Measurements from ENCODE around the gene IFNA5.
A peak's percentile ranks its signal among the peaks of the same experiment; 100 is the strongest.

The IFNA5 gene

DNA sequence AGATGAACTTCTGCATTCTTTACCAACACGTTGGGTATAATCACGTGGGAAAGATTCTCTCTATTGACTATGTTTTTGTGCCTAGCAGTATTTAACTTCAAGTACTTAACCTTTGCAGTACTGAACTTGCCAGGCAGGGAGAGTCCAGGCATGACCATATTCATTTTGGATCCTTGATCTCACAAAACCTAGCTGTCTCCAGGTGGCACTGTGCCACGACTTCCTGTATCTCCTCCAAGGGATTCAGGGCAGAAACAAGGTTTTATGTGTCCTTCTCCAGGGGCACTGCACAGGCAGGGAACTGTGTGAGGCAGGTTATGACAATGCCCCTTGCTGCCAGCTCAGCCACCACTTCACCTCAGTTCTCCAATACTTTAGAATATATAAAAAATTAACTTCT, 11.7 kb upstream of the IFNA5 start:
- DNase-seq (ENCODE audit: low spot score), result no peak

DNA sequence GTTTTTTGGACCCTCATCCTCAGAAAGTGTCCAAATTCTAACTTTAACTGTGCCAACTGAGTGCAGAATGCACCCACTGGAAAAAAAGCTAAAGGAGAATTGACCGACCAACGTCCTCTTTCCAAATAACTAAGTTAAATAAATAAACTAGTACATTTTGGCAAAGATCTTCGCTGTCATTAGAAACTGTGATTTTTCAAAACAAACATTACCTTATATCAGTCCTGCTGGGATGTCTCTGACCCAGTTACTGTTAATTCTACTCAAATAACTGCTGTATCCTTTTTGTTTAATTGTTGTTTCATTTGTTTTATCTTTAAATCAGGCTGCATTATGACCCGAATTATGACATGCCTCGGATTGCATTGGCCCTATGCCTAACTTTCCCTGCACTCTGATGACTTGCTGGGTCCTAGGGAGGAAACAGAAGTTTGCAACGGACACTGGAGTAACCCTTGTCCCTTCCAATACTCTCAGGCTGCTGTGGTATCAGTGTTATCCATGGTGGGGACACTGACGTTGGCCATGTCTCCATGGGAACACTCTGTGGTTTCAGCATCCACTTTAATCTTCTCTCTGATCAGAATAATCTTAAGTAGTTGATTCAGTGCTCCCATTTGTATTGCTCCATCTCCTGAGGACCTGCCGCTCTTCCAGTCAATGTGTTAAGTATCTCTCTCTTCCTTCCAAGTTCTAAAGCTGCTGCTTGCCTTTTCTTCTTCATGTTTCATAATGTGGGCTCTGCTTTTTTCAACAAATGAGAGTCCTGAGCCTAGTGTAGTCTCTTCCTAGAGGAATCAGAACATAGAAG, 11.1 kb upstream of the IFNA5 start:
- H3K27ac ChIP-seq (ENCODE audit: poor library complexity, severe bottlenecking), result no peak overlapping the region
- H3K27me3 ChIP-seq (ENCODE audit: insufficient read depth, poor library complexity, severe bottlenecking), result peaks cover 7% of the 10 kb centered on the region
- H3K9me3 ChIP-seq (ENCODE audit: severe bottlenecking), result no peaks in the 10 kb centered on the region
- ATAC-seq (ENCODE audit: low read depth), result no peak
- TF ChIP-seq, protein P1, sequence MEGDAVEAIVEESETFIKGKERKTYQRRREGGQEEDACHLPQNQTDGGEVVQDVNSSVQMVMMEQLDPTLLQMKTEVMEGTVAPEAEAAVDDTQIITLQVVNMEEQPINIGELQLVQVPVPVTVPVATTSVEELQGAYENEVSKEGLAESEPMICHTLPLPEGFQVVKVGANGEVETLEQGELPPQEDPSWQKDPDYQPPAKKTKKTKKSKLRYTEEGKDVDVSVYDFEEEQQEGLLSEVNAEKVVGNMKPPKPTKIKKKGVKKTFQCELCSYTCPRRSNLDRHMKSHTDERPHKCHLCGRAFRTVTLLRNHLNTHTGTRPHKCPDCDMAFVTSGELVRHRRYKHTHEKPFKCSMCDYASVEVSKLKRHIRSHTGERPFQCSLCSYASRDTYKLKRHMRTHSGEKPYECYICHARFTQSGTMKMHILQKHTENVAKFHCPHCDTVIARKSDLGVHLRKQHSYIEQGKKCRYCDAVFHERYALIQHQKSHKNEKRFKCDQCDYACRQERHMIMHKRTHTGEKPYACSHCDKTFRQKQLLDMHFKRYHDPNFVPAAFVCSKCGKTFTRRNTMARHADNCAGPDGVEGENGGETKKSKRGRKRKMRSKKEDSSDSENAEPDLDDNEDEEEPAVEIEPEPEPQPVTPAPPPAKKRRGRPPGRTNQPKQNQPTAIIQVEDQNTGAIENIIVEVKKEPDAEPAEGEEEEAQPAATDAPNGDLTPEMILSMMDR (IDR thresholded peaks at IDR 0.05; ENCODE audit: poor library complexity, severe bottlenecking), result no peak
- no peaks in the 10 kb centered on the region for H3K36me3 ChIP-seq (ENCODE audit: low read depth)
- no peak for DNase-seq (ENCODE audit: low spot score)
- no peak overlapping the region for H3K4me3 ChIP-seq (ENCODE audit: severe bottlenecking)
- no peaks in the 10 kb centered on the region for H3K4me1 ChIP-seq (ENCODE audit: insufficient read depth, poor library complexity, severe bottlenecking)

More for the DNA sequence above, 11.7 kb upstream of the IFNA5 start:
- Histone ChIP-seq H3K9me3 (ENCODE audit: severe bottlenecking) (no peaks in the 10 kb centered on the region), H3K27ac (ENCODE audit: poor library complexity, severe bottlenecking) (no peak overlapping the region), H3K4me1 (ENCODE audit: insufficient read depth, poor library complexity, severe bottlenecking) (no peaks in the 10 kb centered on the region), H3K27me3 (ENCODE audit: insufficient read depth, poor library complexity, severe bottlenecking) (peaks cover 7% of the 10 kb centered on the region), H3K4me3 (ENCODE audit: severe bottlenecking) (no peak overlapping the region), H3K36me3 (ENCODE audit: low read depth) (no peaks in the 10 kb centered on the region)
- peak; percentile 51; the same call in 1 of the 3 replicates for ATAC-seq (ENCODE audit: low read depth)
- TF ChIP-seq, protein P1 (IDR thresholded peaks at IDR 0.05; ENCODE audit: poor library complexity, severe bottlenecking), result peak; percentile 23

DNA sequence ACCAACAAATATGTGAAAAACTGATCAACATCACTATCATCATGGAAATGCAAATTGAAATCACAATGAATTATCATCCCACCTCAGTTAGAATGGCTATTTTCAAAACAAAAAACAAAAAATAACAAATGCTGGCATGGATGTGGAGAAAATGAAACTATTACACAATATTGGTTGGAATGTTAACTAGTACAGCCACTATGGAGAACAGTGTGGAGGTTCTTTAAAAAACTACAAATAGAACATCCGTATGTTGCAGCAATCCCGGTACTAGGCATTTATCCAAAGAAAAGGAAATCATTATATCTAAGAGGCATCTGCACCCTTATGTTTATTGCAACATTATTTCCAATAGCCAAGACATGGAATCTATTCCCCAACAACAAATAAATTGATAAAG, 9.0 kb upstream of the IFNA5 start:
- DNase-seq (ENCODE audit: low spot score) (no peak), ATAC-seq (ENCODE audit: low read depth) (no peak)
- no peak overlapping the region for H3K27ac ChIP-seq (ENCODE audit: poor library complexity, severe bottlenecking)
- H3K4me1 ChIP-seq (ENCODE audit: insufficient read depth, poor library complexity, severe bottlenecking), result no peaks in the 10 kb centered on the region
- H3K36me3 ChIP-seq (ENCODE audit: low read depth), result no peaks in the 10 kb centered on the region
- peaks cover 10% of the 10 kb centered on the region for H3K27me3 ChIP-seq (ENCODE audit: insufficient read depth, poor library complexity, severe bottlenecking)
- TF ChIP-seq, protein P1 (IDR thresholded peaks at IDR 0.05; ENCODE audit: poor library complexity, severe bottlenecking), result no peak
- H3K4me3 ChIP-seq (ENCODE audit: severe bottlenecking), result no peak overlapping the region
- no peaks in the 10 kb centered on the region for H3K9me3 ChIP-seq (ENCODE audit: severe bottlenecking)

DNA sequence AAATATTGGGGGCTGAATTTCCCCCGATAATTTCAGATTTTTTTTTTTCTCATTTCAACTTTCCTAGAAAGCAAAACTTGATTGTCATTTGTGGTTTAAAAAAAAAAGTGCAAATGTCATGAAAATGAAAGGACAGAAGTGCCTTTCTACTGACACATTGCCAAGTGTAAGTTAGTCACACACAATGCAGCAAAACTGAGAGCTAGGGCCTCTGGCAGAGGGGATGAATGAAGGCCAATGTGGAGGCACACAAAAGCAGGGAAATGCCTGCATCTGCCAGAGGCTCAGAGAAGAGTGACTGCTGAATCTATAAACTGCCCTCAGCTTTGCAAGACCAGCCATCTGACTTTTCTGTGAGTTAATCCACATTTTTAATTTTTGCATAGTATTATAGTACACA, 6.8 kb upstream of the IFNA5 start:
- Histone ChIP-seq H3K36me3 (ENCODE audit: low read depth) (no peaks in the 10 kb centered on the region), H3K27me3 (ENCODE audit: insufficient read depth, poor library complexity, severe bottlenecking) (peaks cover 26% of the 10 kb centered on the region), H3K4me1 (ENCODE audit: insufficient read depth, poor library complexity, severe bottlenecking) (no peaks in the 10 kb centered on the region), H3K9me3 (ENCODE audit: severe bottlenecking) (no peaks in the 10 kb centered on the region), H3K27ac (ENCODE audit: poor library complexity, severe bottlenecking) (no peak overlapping the region), H3K4me3 (ENCODE audit: severe bottlenecking) (no peak overlapping the region)
- TF ChIP-seq, protein P1 (IDR thresholded peaks at IDR 0.05; ENCODE audit: poor library complexity, severe bottlenecking), result no peak
- no peak for ATAC-seq (ENCODE audit: low read depth)
- DNase-seq (ENCODE audit: low spot score), result no peak

DNA sequence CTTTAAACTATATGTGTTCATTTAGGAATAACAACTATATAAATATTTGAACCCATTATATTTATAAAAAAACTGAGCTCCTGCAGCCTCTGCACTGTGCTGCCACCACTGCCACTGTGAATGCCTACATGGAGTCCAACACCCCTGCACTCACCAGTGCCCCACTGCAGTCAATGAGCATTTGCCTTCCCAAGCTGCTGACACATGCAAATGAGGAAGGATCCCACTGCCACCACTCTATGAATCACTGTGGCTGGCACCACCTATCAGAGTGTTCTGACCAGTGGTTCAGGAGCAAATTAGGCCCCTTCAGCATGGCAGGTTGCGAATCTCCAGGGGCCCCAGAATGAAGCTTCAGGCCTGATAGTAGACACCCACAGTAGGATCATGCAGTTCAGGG, 9.1 kb downstream of the IFNA5 start:
- Histone ChIP-seq H3K9me3 (ENCODE audit: severe bottlenecking) (no peaks in the 10 kb centered on the region), H3K27ac (ENCODE audit: poor library complexity, severe bottlenecking) (no peak overlapping the region), H3K4me3 (ENCODE audit: severe bottlenecking) (no peak overlapping the region), H3K27me3 (ENCODE audit: insufficient read depth, poor library complexity, severe bottlenecking) (peaks cover 8% of the 10 kb centered on the region), H3K36me3 (ENCODE audit: low read depth) (no peaks in the 10 kb centered on the region), H3K4me1 (ENCODE audit: insufficient read depth, poor library complexity, severe bottlenecking) (peaks cover 11% of the 10 kb centered on the region)
- TF ChIP-seq, protein P1 (IDR thresholded peaks at IDR 0.05; ENCODE audit: poor library complexity, severe bottlenecking), result no peak
- ATAC-seq (ENCODE audit: low read depth), result no peak
- DNase-seq (ENCODE audit: low spot score), result no peak

Data from RWPE2 (cell line).